OCI-M1 (cell line): Measurements from ENCODE around the gene NABP2.
"Not testable (repeated sequence)": the region's sequence is repeated elsewhere in the genome, so short reads cannot be mapped to it uniquely, and the experiment has no call there.

ENCODE experiments used
- DNase-seq: peaks from one replicate; lab custom pipeline; 2025; lab: John Stamatoyannopoulos, UW

The NABP2 gene

GRCh38 chr12:56244494-56244893 lies 20.4 kb downstream of the NABP2 start:
- DNase-seq: no peak

GRCh38 chr12:56247923-56248322 lies 23.8 kb downstream of the NABP2 start:
- DNase-seq: no peak

GRCh38 chr12:56248711-56249110 lies 24.6 kb downstream of the NABP2 start:
- no peak for DNase-seq

GRCh38 chr12:56252649-56253048 lies 28.5 kb downstream of the NABP2 start:
- no peak for DNase-seq

GRCh38 chr12:56253091-56253490 lies 28.9 kb downstream of the NABP2 start:
- DNase-seq: no peak

GRCh38 chr12:56255671-56256070 lies 31.5 kb downstream of the NABP2 start:
- no peak for DNase-seq

GRCh38 chr12:56256326-56256960 lies 32.3 kb downstream of the NABP2 start:
- no peak for DNase-seq

- no peak for DNase-seq
Observed at GRCh38 chr12:56257071-56257470, 32.9 kb downstream of the NABP2 start.

- peak; percentile 59 for DNase-seq
Observed at GRCh38 chr12:56257491-56258067, 33.4 kb downstream of the NABP2 start.

- peak; percentile 86 for DNase-seq
Observed at GRCh38 chr12:56258068-56258819, 34.1 kb downstream of the NABP2 start, which contains the start of gene ANKRD52. Gene ANKRD52 (minus strand): TSS chr12:56258384. CDS start chr12:56258269, 115 bp downstream.

- DNase-seq: no peak
Observed at GRCh38 chr12:56258820-56259183, 34.7 kb downstream of the NABP2 start.

GRCh38 chr12:56260380-56260779 lies 36.2 kb downstream of the NABP2 start:
- no peak for DNase-seq

GRCh38 chr12:56260921-56261320 lies 36.8 kb downstream of the NABP2 start:
- no peak for DNase-seq

- DNase-seq: peak; percentile 11
Observed at GRCh38 chr12:56261503-56262232, 37.5 kb downstream of the NABP2 start.

GRCh38 chr12:56262955-56263354 lies 38.8 kb downstream of the NABP2 start:
- DNase-seq: peak; percentile 21

- not testable (repeated sequence) for DNase-seq
Observed at GRCh38 chr12:56266068-56266692, 42.0 kb downstream of the NABP2 start.

- peak; percentile 93 for DNase-seq
Observed at GRCh38 chr12:56266693-56267442, 42.7 kb downstream of the NABP2 start, which contains the start of gene COQ10A. Gene COQ10A (plus strand): TSS chr12:56266942. CDS start chr12:56267119, 177 bp downstream.

- DNase-seq: peak; percentile 53
Observed at GRCh38 chr12:56267443-56268071, 43.4 kb downstream of the NABP2 start.

- peak; percentile 51 for DNase-seq
Observed at GRCh38 chr12:56271031-56271430, 46.9 kb downstream of the NABP2 start.

- DNase-seq: not testable (repeated sequence)
Observed at GRCh38 chr12:56272468-56272867, 48.3 kb downstream of the NABP2 start.

GRCh38 chr12:56274299-56274698 lies 50.2 kb downstream of the NABP2 start:
- no peak for DNase-seq
